ENCODE data around the gene TMEM176B. TPM values are rescaled to one million over a fixed set of nuclear protein-coding genes. Genes with fewer than 3 reads are reported as not detected.

The TMEM176B gene
- total and polyA plus RNA-seq, 2 donors (not counting 1 experiment from before 2014, with no cell fraction given): 0.25 to 1.4 TPM

GRCh38 chr7:150826061-150826849 lies 26.1 kb upstream of the TMEM176B start:
- H3K27ac ChIP-seq (ENCODE audit: low read length in 2 of 2): no peak overlapping the region
- no peaks in the 10 kb centered on the region for H4K20me1 ChIP-seq (ENCODE audit: control insufficient read depth, insufficient read depth, low read length, poor library complexity, severe bottlenecking)
- H3K9me3 ChIP-seq (ENCODE audit: control extremely low read depth in 1 of 3, control insufficient read depth in 2 of 3, insufficient read depth in 1 of 3, low read length in 2 of 3): peaks cover 0 to 2% (median 0%) of the 10 kb centered on the region in 3 donors
- H3K36me3 ChIP-seq (replicated peaks in 1 of 2; ENCODE audit: control extremely low read depth in 1 of 2, control insufficient read depth in 1 of 2, extremely low read depth in 1 of 2, insufficient read depth in 2 of 2, low read length in 1 of 2): no peaks in the 10 kb centered on the region
- ATAC-seq (ENCODE audit: low read depth): no peak
- CTCF ChIA-PET: interaction anchor here (1.0 kb wide), 1 partner anchor 48 kb away, joined by 3 read pairs; no protein-coding TSS in a partner anchor
- H2AFZ ChIP-seq (ENCODE audit: insufficient read depth, low read depth, low read length, poor library complexity, severe bottlenecking): no peak overlapping the region
- intact Hi-C loops (cut with micrococcal nuclease): no loop called here
- no peaks in the 10 kb centered on the region for H3K4me1 ChIP-seq (ENCODE audit: control insufficient read depth in 2 of 2, insufficient read depth in 2 of 2, low read length in 2 of 2)
- H3K79me2 ChIP-seq (ENCODE audit: control insufficient read depth, insufficient read depth, low read length): no peaks in the 10 kb centered on the region
- H3K9me3 Mint-ChIP-seq (ENCODE audit: insufficient read depth): peaks cover 5% of the 10 kb centered on the region
- no peak for TF ChIP-seq CTCF (IDR thresholded peaks at IDR 0.05)
- TF ChIP-seq EZH2 (IDR thresholded peaks at IDR 0.05; ENCODE audit: borderline replicate concordance, insufficient read depth, low read depth, low read length, poor library complexity, severe bottlenecking): no peak
- no peak overlapping the region for H3K4me3 ChIP-seq (ENCODE audit: control extremely low read depth in 1 of 5, extremely low read depth in 1 of 5, insufficient read depth in 1 of 5, low read depth in 2 of 5, low read length in 4 of 5)
- POLR2A ChIA-PET: no interaction called here
- no peak for DNase-seq
- no peak overlapping the region for H3K4me3 Mint-ChIP-seq
- no peaks in the 10 kb centered on the region for H3K4me1 Mint-ChIP-seq
- WGBS (ENCODE audit: insufficient coverage): 76% methylated on average over 6 of the region's 6 CpGs
- H3K4me2 ChIP-seq (replicated peaks; ENCODE audit: low read depth, low read length, poor library complexity, severe bottlenecking): no peak overlapping the region
- no peak overlapping the region for H3K27ac Mint-ChIP-seq
- H3K27me3 Mint-ChIP-seq: peaks cover 32% of the 10 kb centered on the region
- no peak overlapping the region for H3K9ac ChIP-seq (ENCODE audit: low read length)
- H3K27me3 ChIP-seq (replicated peaks in 1 of 4; ENCODE audit: control extremely low read depth in 1 of 4, control insufficient read depth in 3 of 4, insufficient read depth in 4 of 4, low read length in 3 of 4): peaks cover 0 to 6% (median 1%) of the 10 kb centered on the region in 4 experiments

Measured in B cell (primary cell).